SK-N-SH treated with all-trans-retinoic acid at 6 μM for 48 hours (cell line): ENCODE measurements around the gene AQP5.

Source experiments
- BACH2 ChIP-seq: fragments of 250-450 bp; sonication (Bioruptor Pico); IDR thresholded peaks from 2 replicates; pipeline ENCODE4 v1.9.0; 2021; ENCODE audit warnings: mild to moderate bottlenecking, borderline replicate concordance
- OSR1 ChIP-seq: fragments of 250-450 bp; sonication (Bioruptor Pico); IDR thresholded peaks from 2 replicates; pipeline ENCODE4 v1.8.0; 2022; ENCODE audit warnings: moderate library complexity, mild to moderate bottlenecking, inconsistent platforms
- PATZ1 ChIP-seq: fragments of 250-450 bp; sonication (Bioruptor Pico); IDR thresholded peaks from 2 replicates; pipeline ENCODE4 v1.8.0; 2020; ENCODE audit warnings: mild to moderate bottlenecking, moderate library complexity, borderline replicate concordance
- POU6F1 ChIP-seq: fragments of 250-450 bp; sonication (Bioruptor Pico); IDR thresholded peaks from 2 replicates; pipeline ENCODE4 v1.8.0; 2021; ENCODE audit warnings: low read depth, mild to moderate bottlenecking, moderate library complexity, borderline replicate concordance
- SNAI2 ChIP-seq: fragments of 250-450 bp; sonication (Bioruptor Pico); IDR thresholded peaks from 2 replicates; pipeline ENCODE4 v1.5.0; 2020; ENCODE audit warnings: mild to moderate bottlenecking, moderate library complexity
- TSHZ2 ChIP-seq: fragments of 250-450 bp; sonication (Bioruptor Pico); IDR thresholded peaks from 2 replicates; pipeline ENCODE4 v1.5.0; 2020; ENCODE audit warnings: mild to moderate bottlenecking, moderate library complexity

DNA sequence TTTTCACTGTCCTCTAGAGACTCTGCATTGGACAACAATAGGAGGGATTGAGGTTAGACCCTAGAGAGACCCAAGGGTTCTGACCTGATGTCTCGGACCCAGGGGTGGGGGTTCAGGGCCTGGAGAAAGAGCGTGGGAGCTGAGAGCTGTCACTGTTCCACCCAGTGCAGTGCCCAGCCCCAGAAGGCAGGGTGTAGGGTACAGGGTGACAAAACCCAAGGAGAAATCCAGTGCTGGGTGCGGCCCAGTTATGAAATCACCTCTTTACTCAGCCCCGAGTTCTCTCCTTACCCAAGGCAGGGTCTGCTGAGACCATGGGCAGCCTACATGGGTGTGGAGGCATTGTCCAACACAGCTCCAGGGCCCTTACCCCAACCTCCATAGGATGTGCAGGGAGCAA is 8.5 kb upstream of the AQP5 start:
- TF ChIP-seq TSHZ2 (CRISPR knock-in tag) (no peak), POU6F1 (CRISPR knock-in tag) (no peak), BACH2 (CRISPR knock-in tag) (no peak), SNAI2 (CRISPR knock-in tag) (no peak), PATZ1 (CRISPR knock-in tag) (no peak), OSR1 (CRISPR knock-in tag) (no peak)
